PC-9 (cell line): Measurements from ENCODE around the gene PIN4. TPM values are rescaled to one million over a fixed set of nuclear protein-coding genes. Genes with fewer than 3 reads are reported as not detected.

Experiments used
- BruUV-seq: library from RNA; stranded (reverse); fragments of 400-500 nt; replicated peaks from 2 replicates; lab custom pipeline; 2021; lab: Mats Ljungman, UMichigan
- CTCF ChIA-PET: fragments of 300-600 bp; sonication (Branson Sonifier 250); formaldehyde crosslinking; loops from one replicate; lab custom pipeline; 2022; ENCODE audit warnings: antibody characterized with exemption; lab: Charles Lee
- POLR2A ChIA-PET: fragments of 300-600 bp; sonication (Branson Sonifier 250); formaldehyde crosslinking; loops from one replicate; lab custom pipeline; 2022; ENCODE audit warnings: antibody characterized with exemption; ENCODE audit not compliant: unreplicated experiment; lab: Charles Lee
- DNase-seq, 2 experiments: peaks; one replicate each; pipeline versions ENCODE4 v3.0.0 to v3.0.0-alpha.2; 2015 to 2022; ENCODE audit warnings: mixed read lengths in 1 of 2
- H2AFZ ChIP-seq: fragments of 200-600 bp; sonication (generic); 2 replicates; pipeline ENCODE4 v1.8.1; 2017; ENCODE audit warnings: antibody characterized with exemption
- H3F3A ChIP-seq: fragments of 200-600 bp; sonication (generic); 2 replicates; pipeline ENCODE4 v1.8.1; 2017; ENCODE audit warnings: antibody characterized with exemption, mild to moderate bottlenecking, low read depth; ENCODE audit not compliant: insufficient read depth
- H3K27ac ChIP-seq: fragments of 200-600 bp; sonication (generic); 2 replicates; pipeline ENCODE4 v1.6.1; 2016; ENCODE audit warnings: mixed run types
- H3K27me3 ChIP-seq: fragments of 200-600 bp; sonication (generic); 2 replicates; pipeline ENCODE4 v1.6.1; 2016; ENCODE audit warnings: low read depth, mixed run types; ENCODE audit not compliant: insufficient read depth
- H3K36me3 ChIP-seq: fragments of 200-600 bp; sonication (generic); 2 replicates; pipeline ENCODE4 v1.6.1; 2016; ENCODE audit warnings: low read depth, mixed run types
- H3K4me1 ChIP-seq: fragments of 200-600 bp; sonication (generic); replicated peaks from 2 replicates; pipeline ENCODE4 v1.6.1; 2016; ENCODE audit warnings: mixed run types; ENCODE audit not compliant: insufficient read depth
- H3K4me2 ChIP-seq: fragments of 200-600 bp; sonication (generic); 2 replicates; pipeline ENCODE4 v1.6.1; 2017; ENCODE audit warnings: mixed run types
- H3K4me3 ChIP-seq: fragments of 200-600 bp; sonication (generic); 2 replicates; pipeline ENCODE4 v1.6.1; 2016; ENCODE audit warnings: mixed run types
- H3K79me2 ChIP-seq: fragments of 200-600 bp; sonication (generic); 2 replicates; pipeline ENCODE4 v1.6.1; 2017; ENCODE audit warnings: low read depth, mixed run types
- H3K9me2 ChIP-seq: fragments of 200-600 bp; sonication (generic); 2 replicates; pipeline ENCODE4 v1.8.1; 2017; ENCODE audit warnings: mild to moderate bottlenecking; ENCODE audit not compliant: insufficient read depth
- H3K9me3 ChIP-seq: fragments of 200-600 bp; sonication (generic); 2 replicates; pipeline ENCODE4 v1.8.1; 2016; ENCODE audit warnings: low read depth; ENCODE audit not compliant: insufficient read depth
- H4K20me1 ChIP-seq: fragments of 200-600 bp; sonication (generic); 2 replicates; pipeline ENCODE4 v1.8.1; 2017; ENCODE audit not compliant: insufficient read depth
- CTCF ChIP-seq: fragments of 200-600 bp; sonication (generic); conservative IDR thresholded peaks from 2 replicates; pipeline ENCODE4 v1.6.1; 2017; ENCODE audit warnings: mixed run types, antibody characterized with exemption, mild to moderate bottlenecking, moderate library complexity
- EZH2 ChIP-seq: fragments of 200-600 bp; sonication (generic); IDR thresholded peaks from 2 replicates; pipeline ENCODE4 v1.8.0; 2017; ENCODE audit warnings: antibody characterized with exemption, low read depth
- intact Hi-C: fragments of 100-400 bp; cut with micrococcal nuclease; formaldehyde crosslinking; loops from one replicate; pipeline ENCODE4 v1.10.0; 2022; ENCODE audit not compliant: unreplicated experiment
- total RNA-seq: library from RNA; stranded (reverse); gene quantifications from 2 replicates; pipeline ENCODE4 v1.2.3, GENCODE V29; 2021

The PIN4 gene
- total RNA-seq, 1 experiment from 2014 or later, result 9.7 TPM

GRCh38 chrX:72205706-72206105 is 24.1 kb downstream of the PIN4 start:
- Histone ChIP-seq H3K27ac (no peak overlapping the region), H4K20me1 (no peaks in the 10 kb centered on the region), H3K4me2 (no peak overlapping the region), H3K36me3 (peaks cover 8% of the 10 kb centered on the region; the same call in 1 of the 2 replicates), H3K4me3 (no peak overlapping the region), H3K9me3 (no peaks in the 10 kb centered on the region), H3F3A (no peaks in the 10 kb centered on the region), H3K9me2 (no peaks in the 10 kb centered on the region), H3K27me3 (no peaks in the 10 kb centered on the region), H3K79me2 (no peaks in the 10 kb centered on the region), H3K4me1 (no peaks in the 10 kb centered on the region), H2AFZ (no peak overlapping the region)
- no peak for DNase-seq
- TF ChIP-seq EZH2 (no peak), CTCF (no peak)
- ChIA-PET CTCF (no interaction called here), POLR2A (no interaction called here)
- BruUV-seq, result no TSS peak
- intact Hi-C loops, result no loop called here

GRCh38 chrX:72207366-72207765 is 25.8 kb downstream of the PIN4 start:
- H3K27me3 ChIP-seq, result no peaks in the 10 kb centered on the region
- no TSS peak for BruUV-seq

GRCh38 chrX:72208126-72208800 is 26.7 kb downstream of the PIN4 start:
- H3F3A ChIP-seq, result no peaks in the 10 kb centered on the region
- H3K27me3 ChIP-seq, result no peaks in the 10 kb centered on the region
- ChIA-PET POLR2A (no interaction called here), CTCF (no interaction called here)
- no peaks in the 10 kb centered on the region for H3K79me2 ChIP-seq
- no peak overlapping the region for H3K4me3 ChIP-seq
- H3K36me3 ChIP-seq, result peaks cover 8% of the 10 kb centered on the region; the same call in 1 of the 2 replicates
- no peaks in the 10 kb centered on the region for H4K20me1 ChIP-seq
- intact Hi-C loops, result no loop called here
- BruUV-seq, result no TSS peak
- H2AFZ ChIP-seq, result no peak overlapping the region
- H3K4me2 ChIP-seq, result no peak overlapping the region
- H3K4me1 ChIP-seq, result no peaks in the 10 kb centered on the region
- H3K9me2 ChIP-seq, result no peaks in the 10 kb centered on the region
- H3K9me3 ChIP-seq, result no peaks in the 10 kb centered on the region
- no peak for DNase-seq
- no peak overlapping the region for H3K27ac ChIP-seq
- no peak for TF ChIP-seq CTCF

More at GRCh38 chrX:72207366-72207765, 25.8 kb downstream of the PIN4 start:
- TF ChIP-seq CTCF (no peak), EZH2 (no peak)
- no peak overlapping the region for H2AFZ ChIP-seq
- POLR2A ChIA-PET, result no interaction called here
- H3K4me3 ChIP-seq, result no peak overlapping the region
- no peaks in the 10 kb centered on the region for H3K4me1 ChIP-seq
- H3K79me2 ChIP-seq, result no peaks in the 10 kb centered on the region
- H3K9me2 ChIP-seq, result no peaks in the 10 kb centered on the region
- peaks cover 8% of the 10 kb centered on the region; the same call in 1 of the 2 replicates for H3K36me3 ChIP-seq
- DNase-seq, result no peak
- CTCF ChIA-PET, result no interaction called here
- H3K9me3 ChIP-seq, result no peaks in the 10 kb centered on the region
- H4K20me1 ChIP-seq, result no peaks in the 10 kb centered on the region
- H3K4me2 ChIP-seq, result no peak overlapping the region
- H3F3A ChIP-seq, result no peaks in the 10 kb centered on the region
- intact Hi-C loops, result no loop called here
- no peak overlapping the region for H3K27ac ChIP-seq
